ENCODE measurements around the gene LHFPL3.
"Not testable (repeated sequence)": the region's sequence is repeated elsewhere in the genome, so short reads cannot be mapped to it uniquely, and the experiment has no call there.

Gene LHFPL3

DNA sequence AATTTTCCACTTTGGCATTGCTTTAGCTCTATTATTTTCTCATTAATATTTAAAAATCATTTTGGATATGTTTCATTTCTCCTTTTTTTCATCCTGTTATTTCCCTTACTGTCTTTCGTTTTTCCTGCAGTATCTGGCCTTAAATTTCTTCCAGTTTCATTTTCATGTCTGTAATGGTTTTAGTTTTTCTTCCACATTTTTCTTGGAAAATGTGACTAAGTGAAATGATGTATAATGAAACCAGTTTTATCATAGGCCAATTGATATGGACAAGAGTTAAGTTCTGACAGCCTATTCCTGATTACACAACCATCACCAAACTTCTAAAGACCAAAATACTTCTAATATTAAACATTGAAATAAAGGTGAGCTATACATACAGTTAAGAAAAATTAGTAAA, 158.5 kb downstream of the LHFPL3 start:
- no peak for DNase-seq

DNA sequence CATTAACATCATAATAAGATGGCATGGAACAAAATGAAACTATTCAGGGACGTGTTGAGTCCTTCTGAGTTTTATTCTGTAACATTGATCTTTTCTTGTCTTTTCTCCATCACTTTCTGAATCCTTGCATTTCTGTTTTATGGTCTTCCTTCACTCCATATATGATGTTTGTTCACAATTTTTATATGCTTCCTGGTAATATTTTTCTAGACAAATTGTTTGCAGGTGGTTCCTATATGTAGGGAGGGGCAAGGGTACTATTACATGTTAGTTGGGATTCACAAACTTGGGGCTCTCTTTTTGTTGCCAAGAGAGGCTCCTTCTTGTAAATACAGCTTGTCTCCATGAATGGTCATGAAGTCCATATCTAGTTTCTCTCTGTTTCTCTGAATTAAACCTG, 159.2 kb downstream of the LHFPL3 start:
- DNase-seq: no peak

DNA sequence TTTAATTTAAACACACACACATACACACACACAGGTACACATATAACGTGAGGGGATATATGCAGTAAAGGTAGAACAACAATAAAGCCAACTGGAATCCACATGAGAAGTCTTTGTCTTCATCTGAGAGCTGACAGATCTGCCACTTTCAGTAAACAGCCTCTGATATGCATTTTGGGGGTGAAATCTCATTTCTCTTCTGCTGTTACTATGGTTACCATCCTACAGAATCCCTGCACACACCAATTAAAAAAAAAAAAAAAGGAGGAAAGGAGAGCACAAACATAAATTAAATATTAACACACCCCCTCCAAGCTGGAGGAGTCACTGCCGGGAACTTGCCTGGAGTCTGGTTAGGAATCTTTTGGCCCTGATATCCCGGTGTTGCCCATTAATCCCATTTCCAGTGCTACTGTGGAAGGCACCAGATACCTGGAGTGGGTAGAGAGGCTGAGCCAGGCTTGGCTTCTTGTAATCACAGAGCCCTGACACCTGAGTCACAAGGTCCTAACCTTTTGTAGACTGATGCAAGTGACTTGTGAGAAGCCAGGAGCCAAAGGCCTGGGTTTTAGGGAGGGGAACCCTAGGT, 169.1 kb downstream of the LHFPL3 start:
- no peak for DNase-seq

DNA sequence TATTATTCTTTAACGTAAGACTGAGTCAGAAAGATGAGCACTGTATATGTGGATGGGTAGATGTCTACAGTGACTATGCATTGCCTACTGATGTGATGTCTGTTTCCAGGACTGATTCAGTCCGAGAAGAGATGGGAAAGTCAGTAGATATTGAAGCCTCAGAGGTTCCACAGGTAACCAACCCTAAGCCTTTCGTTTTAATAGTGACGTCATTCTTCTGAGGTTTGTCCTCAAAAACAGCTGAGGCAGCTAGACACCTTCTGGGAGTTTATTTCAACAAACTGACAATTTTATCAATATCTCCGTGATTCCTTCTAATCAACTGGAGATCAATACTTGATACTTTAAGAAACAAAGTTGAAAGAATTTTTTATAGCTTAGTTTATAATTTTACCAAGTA, 171.6 kb downstream of the LHFPL3 start:
- no peak for DNase-seq

DNA sequence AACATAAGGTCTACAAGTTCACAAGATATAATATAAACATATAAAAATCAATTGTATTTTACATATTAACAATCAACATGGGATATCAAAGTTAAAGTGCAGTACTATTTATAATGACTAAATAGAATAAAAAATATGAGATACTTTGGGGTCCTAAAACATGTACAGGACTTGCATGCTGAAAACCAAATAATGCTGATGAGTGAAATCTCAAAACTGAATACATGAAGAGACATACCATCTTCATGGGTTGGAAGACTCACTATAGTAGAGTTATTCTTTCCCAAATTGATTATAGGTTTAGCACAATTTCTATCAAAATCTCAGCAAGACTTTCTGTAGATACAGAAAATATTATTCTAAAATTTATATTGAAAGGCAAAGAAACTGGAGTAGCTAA, 181.5 kb downstream of the LHFPL3 start:
- no peak for DNase-seq

DNA sequence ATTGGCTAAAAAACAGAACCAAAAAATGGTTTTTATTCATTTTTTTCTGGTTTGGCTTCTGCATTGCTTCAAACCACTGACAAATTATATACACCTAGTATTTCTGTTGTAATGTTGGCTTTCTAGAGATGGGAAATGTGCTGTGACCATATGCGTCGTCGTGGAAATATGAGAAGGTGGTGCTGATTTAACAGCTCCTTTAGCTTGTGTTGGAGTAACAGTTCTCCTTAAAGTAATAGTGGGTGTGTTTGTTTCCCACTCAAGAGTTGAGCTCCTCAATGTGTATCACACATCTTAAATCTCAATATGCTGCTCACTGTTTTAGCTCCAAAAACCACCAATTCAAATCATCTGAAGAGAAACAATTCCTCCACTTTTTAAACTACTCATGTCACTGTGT, 196.4 kb downstream of the LHFPL3 start:
- DNase-seq: no peak

DNA sequence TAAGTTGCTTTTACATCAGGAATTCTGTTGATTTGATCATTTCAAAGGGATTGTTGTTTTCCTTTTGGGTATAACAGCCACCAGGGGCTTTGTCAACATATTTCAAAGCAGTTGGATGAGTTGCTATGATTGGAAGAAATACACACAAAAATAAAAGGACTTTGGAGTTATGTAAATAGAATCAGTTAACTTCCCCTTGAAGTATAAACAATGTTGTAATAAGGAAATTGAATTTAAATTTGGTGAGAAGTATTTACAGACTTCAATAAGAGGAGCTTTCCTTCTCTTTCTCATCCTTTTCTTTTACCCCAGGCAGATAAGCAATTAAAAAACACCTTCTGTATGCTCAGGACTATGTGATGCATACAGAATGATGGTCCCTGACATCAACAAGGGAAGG, 199.7 kb downstream of the LHFPL3 start:
- DNase-seq: no peak

DNA sequence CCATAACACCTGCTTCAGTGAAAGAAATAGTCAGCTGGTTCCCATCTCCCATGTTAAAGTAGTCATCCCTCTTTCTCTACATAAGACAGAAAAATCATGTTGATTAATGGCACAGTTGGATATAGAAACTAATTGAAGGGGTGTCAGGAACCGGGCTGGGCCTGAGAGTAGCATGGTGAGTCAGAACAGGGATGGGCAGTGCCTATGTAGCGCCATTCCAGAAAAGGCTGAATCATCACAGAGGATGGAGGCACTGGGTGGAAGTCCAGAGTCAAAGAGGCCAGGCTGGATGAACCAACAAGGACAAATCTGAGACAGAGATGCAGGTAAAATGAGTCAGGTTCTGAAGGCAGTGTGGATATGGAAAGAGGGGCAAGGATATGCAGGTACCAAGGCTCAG, 201.2 kb downstream of the LHFPL3 start:
- no peak for DNase-seq

DNA sequence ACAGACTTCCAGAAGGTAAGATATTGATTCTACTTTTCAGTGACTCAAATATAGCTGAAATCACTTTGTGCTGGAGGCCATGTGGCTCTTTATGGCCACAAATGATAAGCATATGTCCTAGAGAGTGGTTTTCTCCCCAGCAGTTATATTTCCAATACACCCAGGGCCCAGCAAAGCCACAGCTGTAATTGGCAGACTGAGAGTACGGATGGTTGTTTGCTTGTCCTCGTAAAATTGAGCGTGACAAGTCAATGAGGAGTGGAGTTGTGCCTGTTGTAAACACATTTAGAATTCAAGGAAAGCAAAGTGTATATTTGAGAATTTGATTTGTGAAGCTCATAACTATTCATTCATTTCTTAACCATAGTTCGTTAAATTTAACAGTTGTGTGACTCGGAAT, 201.8 kb downstream of the LHFPL3 start:
- DNase-seq: no peak

DNA sequence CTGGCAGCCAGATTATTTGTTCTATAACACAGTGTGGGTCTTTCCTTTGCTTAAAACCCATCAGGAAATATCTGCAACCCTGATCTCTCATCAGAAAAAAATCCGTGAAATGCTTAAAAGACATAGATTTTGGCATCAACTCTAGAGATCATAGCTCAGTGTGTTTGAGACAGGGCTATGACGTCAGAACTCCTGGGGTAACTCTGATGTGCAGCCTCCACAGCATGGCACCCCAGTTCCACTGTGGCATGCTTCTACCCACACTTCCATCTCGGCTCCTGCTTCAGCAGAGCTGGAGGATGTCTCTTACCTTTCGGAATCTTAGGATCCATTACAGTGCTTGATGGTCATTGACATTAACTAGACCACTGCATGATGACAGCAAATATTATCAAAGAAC, 205.7 kb downstream of the LHFPL3 start:
- no peak for DNase-seq

DNA sequence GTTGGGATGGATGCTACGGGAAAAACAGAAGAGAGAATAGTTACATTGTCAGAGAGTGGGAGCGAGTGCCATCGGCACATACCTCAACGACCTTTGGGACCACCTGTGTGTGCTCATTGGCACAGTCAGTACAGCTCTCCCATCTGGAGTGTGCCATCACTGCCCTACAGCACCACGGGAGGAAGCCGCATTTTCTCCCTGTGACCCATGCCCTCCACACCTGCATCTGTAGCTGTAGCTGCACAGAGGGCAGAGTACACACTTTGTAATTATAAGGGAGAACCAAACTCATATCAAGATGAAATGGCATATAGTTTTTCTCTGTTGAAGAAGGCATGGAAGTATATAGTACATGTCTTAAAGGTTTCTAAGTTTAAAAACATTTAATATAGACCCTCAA, 207.4 kb downstream of the LHFPL3 start:
- DNase-seq: no peak

DNA sequence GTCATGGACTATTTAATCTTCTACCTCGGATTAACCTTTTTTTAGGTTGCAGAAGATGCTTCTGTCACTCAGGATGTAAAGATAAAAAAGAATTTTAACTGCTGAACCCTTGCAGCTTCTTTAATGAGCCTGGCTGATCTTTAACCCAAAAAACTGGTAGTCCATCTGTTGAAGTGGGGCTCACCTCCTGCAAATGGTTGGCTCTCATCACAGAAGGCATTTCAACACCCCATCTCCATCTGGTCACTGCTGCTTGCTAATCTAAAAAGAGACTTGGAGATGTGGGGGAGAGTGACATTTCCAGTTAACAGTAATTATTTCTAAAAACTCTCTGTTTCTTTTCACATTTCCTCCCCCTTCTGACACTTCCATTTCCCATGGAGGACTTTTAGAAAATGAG, 208.6 kb downstream of the LHFPL3 start:
- no peak for DNase-seq

DNA sequence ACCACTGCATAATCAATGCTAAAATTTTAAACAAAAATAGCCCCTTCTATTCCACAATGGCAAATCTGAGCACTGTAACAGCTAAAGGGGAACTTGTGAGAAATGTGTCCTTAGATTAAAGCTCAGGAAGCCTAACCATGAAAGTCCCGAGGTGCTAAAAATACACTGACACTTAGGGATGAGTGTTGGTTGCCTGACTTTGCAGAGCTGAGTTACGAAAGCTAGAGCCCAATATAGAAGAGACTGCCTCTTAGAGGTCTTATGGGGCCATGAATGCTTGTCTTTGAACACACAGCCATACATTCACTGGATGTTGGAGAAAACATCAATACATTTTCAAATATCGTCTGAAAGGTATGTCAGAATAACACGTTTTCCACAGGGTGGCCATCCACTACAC, 209.7 kb downstream of the LHFPL3 start:
- DNase-seq: no peak

DNA sequence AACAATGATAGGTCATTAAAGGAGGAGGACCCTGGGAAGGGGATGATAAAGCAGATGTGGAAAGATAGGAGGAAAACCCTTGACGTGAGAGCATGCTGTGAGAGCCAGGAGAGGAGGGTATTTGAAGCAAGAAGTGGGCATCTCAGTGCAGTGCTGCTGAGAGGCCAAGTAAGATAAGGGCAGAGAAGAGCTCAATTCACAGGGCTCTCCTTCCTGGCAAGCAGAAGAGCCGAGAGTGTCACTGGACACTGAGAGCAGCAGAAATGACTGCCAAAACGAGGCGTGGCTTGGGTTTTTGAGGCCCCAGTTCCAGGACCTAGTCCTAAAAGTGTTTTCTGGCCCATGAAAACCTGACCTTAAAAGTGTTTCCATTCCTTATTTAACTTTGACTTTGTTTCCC, 213.5 kb downstream of the LHFPL3 start:
- no peak for DNase-seq

DNA sequence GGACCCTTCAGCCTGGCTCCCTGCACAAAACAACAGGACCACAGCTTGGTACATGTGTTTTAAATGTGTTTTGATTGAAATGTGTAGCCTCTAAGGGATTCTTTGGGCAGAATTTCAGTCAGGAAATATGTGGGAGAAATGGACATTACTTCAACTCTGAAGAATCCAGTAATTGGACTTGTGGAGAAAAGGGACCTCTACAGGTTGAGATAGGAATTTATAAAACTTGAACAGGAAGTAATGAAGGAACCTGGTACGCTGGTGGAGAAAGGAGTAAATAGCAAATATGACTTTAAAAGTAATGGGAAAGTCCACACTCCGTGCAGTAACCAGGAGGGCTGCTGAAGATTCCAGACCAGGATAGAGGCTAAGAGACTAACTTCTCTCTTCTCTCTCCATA, 220.5 kb downstream of the LHFPL3 start:
- no peak for DNase-seq

DNA sequence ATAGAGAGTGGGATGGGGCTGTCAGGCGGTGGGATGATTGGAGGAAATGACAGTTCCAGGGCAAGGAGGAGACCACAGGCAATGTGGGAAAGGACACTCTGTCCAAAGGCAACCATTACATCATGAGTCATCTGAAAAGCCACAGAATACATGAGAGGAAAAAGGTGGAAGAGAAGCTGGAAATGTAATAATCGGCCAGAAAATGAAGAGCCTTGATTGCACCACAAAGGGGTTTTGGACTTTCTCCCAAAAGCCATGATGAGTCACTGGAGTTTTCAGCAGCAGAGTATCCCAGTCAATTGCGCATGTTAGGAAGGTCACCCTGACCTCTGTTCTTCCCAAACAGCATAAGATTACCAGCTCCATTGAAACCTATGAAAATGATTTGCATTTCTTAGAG, 222.0 kb downstream of the LHFPL3 start:
- DNase-seq: no peak

DNA sequence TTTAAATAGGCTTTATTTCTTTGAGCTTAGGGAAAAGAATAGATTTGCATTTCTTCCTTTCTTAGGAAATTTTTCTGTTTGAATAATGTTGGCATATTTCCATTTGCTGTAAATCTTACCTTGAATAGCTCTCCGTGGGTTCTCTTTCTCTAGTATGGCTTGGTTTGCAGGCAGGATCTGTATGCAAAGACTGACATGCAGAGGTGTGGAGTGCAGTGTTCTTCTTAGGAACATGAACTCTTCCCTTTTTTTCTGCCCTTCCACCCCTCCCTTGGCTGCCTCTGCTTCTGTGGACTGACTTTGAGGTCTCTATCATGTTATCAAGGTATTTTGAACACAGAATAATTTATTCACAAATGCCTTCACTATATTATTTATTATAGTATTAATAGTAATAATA, 222.8 kb downstream of the LHFPL3 start:
- no peak for DNase-seq

DNA sequence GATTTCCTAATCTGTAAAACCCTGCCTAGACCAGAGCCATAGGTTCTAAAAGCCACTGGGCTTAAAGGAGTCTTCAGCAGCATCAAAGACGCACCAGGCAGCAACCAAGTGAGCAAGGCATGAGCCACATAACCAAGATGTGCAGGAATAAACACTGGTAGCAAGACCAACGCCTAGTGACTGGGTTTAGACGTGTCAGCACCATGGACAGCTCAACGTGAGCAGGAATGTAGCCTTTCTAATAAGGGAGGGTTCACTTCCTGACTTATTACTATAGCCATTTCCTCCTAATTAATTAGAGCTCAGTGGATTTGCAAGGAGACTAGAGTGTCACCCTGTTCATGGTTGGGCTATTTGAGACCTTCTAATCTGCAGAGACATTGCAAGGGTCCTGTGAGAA, 223.7 kb downstream of the LHFPL3 start:
- no peak for DNase-seq

DNA sequence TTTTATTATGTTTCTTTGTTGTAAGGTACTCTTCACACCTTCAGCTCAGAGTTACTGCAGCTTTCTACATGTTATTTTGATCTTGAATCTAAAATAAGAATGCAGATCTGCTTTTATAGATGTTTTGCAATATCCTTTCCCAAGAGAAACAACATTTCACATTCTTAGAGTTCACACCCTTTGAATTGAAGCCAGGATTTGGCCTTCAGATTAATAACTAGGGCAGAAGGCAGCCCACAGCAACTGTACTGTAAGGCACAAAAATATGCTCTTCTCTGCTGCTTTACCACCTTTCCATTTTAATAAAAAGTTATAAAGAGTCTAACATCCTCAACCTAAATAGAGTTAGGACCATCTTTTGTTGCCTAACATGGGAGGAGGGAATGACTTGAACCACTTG, 224.7 kb downstream of the LHFPL3 start:
- DNase-seq: no peak

DNA sequence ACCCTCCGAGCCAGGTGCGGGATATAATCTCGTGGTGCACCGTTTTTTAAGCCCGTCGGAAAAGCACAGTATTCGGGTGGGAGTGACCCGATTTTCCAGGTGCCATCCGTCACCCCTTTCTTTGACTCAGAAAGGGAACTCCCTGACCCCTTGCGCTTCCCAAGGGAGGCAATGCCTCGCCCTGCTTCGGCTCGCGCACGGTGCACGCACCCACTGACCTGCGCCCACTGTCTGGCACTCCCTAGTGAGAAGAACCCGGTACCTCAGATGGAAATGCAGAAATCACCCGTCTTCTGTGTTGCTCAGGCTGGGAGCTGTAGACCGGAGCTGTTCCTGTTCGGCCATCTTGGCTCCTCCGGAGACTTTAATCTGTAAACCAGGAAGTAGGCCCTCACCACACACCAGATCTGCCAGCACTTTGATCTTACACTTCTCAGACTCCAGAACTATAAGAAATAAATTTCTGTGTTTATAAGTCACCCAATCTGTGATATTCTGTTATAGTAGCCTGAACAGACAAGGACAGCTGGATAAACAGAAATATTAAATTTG, 235.0 kb downstream of the LHFPL3 start:
- DNase-seq: not testable (repeated sequence)

DNA sequence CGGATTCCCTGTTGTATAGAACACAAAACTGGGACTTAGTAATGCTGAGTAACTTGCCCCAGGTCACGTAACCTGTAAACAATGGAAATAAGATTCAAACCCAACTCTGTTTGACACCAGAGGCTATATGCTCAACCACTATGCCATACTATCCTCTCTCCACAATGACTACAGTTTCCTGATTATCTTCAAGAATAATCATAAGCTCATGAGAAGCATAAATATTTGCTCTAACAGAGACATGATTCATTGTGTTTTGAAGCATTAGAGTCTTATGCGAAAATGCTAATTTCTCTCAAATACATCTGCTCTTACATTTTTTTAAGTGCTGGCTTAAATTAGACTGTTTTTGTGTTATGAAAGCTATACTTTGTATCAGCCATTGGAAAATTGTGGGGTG, 241.3 kb downstream of the LHFPL3 start:
- no peak for DNase-seq

DNA sequence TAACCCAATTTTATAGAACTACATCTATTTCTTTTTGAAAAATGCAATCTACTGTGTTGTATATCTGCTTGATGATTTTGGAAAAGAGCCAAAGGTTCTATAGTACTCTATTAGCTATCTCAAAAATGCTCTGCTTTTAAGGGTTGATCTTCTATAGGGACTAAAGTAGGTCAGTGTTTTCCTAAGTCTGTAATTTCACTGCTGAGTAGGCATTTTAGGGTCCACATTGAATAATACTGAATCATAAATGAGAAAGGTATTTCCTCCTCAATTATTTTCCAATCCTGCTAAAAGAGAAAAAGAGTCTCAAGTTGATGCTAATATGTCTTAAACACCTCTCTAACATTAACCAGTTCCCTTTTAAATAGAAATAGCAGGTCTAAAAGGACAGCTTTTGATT, 244.2 kb downstream of the LHFPL3 start:
- DNase-seq: no peak

DNA sequence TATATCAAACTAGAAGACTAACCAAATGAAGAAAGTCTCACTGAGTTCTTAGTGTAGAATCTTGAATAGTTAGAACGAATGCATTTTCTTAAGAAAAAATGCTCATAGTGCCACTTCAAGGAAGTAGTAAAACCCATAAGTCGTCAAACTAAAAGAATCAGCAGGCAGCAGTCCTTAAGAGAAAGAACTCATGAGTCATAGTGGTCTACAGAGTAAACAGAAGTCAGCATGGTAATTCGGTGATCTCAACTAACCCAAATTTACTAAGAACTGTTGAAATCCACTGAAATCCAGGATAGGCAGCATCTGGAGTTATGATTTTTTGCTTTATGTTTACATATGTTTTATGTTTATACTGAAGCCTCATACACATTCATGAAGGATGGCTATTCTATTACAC, 256.2 kb downstream of the LHFPL3 start:
- DNase-seq: no peak

DNA sequence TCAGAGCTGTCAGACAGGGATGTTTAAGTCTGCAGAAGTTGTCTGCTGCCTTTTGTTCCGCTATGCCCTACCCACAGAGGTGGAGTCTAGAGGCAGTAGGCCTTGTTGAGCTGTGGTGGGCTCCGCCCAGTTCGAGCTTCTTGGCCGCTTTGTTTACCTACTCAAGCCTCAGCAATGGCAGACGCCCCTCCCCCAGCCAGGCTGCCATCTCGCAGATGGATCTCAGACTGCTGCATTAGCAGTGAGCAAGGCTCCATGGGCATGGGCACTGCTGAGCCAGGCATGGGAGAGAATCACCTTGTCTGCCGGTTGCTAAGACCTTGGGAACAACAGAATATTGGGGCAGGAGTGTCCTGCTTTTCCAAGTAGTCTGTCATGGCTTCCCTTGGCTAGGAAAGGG, 267.2 kb downstream of the LHFPL3 start:
- not testable (repeated sequence) for DNase-seq

DNA sequence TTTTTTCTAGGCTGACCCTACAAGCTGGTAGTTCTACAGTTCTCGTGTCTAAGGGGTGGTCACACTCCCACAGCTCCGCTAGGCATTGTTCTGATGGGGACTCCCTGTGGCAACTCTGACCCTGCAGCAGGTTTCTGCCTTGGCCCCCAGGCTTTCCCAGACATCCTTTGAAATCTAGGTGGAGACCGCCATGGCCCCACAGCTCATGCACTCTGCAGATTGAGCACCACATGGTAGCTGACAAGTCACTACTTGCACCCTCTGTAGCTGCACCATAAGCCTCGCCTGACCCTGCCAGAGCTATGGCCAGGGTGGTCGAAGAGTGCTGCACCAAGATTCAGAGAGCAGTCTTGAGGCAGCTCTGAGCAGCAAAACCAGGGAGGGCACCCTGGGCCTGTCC, 275.6 kb downstream of the LHFPL3 start:
- DNase-seq: no peak

DNA sequence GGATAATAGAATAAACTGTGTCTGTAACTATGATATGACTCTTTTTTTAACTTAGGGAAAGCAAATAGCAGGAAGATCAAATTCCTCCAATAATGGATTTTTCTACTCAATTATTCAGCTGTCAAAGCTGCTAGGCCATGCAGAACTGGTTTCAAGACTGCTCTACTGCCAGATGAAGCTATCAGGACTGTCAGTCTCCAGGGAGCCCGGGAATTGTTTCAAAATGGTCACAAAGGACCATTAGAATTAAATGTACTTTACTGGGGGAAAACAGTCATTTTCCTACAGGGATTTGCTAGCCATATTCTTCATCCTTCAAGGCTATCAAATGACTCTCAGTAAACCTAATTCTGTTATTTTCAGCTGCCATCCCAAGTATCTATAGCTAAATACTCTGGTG, 276.3 kb downstream of the LHFPL3 start:
- no peak for DNase-seq
